Activated CD4-positive, alpha-beta T cell treated with anti-CD3 and anti-CD28 coated beads, Interleukin-2, amount 50 U/mL, for 4 hours (primary cell): Measurements from ENCODE around the gene IL22RA2.
"Not testable (repeated sequence)": the region's sequence is repeated elsewhere in the genome, so short reads cannot be mapped to it uniquely, and the experiment has no call there.

ENCODE experiments used
- DNase-seq, 2 experiments: peaks; one replicate each; pipeline ENCODE4 v3.0.0-alpha.2; 2020

The IL22RA2 gene

GRCh38 chr6:137173501-137173900 lies at the start of gene IL22RA2:
IL22RA2 (minus strand) TSS chr6:137173644; CDS start chr6:137161749, 11,895 bp downstream.
- no peak for DNase-seq

GRCh38 chr6:137222381-137222780 lies 48.9 kb upstream of the IL22RA2 start:
- DNase-seq, result no peak

- no peak for DNase-seq
Observed at GRCh38 chr6:137219664-137220252, 46.3 kb upstream of the IL22RA2 start.

GRCh38 chr6:137218917-137219663 lies 45.6 kb upstream of the IL22RA2 start, which contains the start of gene IFNGR1:
IFNGR1 (minus strand) TSS chr6:137219385; CDS start chr6:137219327, 58 bp downstream.
- DNase-seq, result peak; percentile 93

- peak; percentile 9 to 18 for DNase-seq
Observed at GRCh38 chr6:137218473-137218916, 45.1 kb upstream of the IL22RA2 start.

- DNase-seq, result no peak
Observed at GRCh38 chr6:137217801-137218472, 44.5 kb upstream of the IL22RA2 start.

- no peak for DNase-seq
Observed at GRCh38 chr6:137216875-137217553, 43.6 kb upstream of the IL22RA2 start.

- DNase-seq, result no peak
Observed at GRCh38 chr6:137216106-137216505, 42.7 kb upstream of the IL22RA2 start.

GRCh38 chr6:137215630-137216029 lies 42.2 kb upstream of the IL22RA2 start:
- DNase-seq, result not testable (repeated sequence)

- no peak for DNase-seq
Observed at GRCh38 chr6:137214931-137215330, 41.5 kb upstream of the IL22RA2 start.

- no peak for DNase-seq
Observed at GRCh38 chr6:137213813-137214212, 40.4 kb upstream of the IL22RA2 start.

- DNase-seq, result no peak
Observed at GRCh38 chr6:137213331-137213740, 39.9 kb upstream of the IL22RA2 start.

- no peak for DNase-seq
Observed at GRCh38 chr6:137211910-137212309, 38.5 kb upstream of the IL22RA2 start.

GRCh38 chr6:137210903-137211302 lies 37.5 kb upstream of the IL22RA2 start:
- DNase-seq, result no peak

GRCh38 chr6:137208279-137208678 lies 34.8 kb upstream of the IL22RA2 start:
- DNase-seq, result no peak

GRCh38 chr6:137207457-137207856 lies 34.0 kb upstream of the IL22RA2 start:
- not testable (repeated sequence) for DNase-seq

GRCh38 chr6:137206577-137206976 lies 33.1 kb upstream of the IL22RA2 start:
- DNase-seq, result no peak

- DNase-seq, result no peak
Observed at GRCh38 chr6:137203256-137203655, 29.8 kb upstream of the IL22RA2 start.

- DNase-seq, result no peak
Observed at GRCh38 chr6:137202078-137202477, 28.6 kb upstream of the IL22RA2 start.

GRCh38 chr6:137201006-137201405 lies 27.6 kb upstream of the IL22RA2 start:
- DNase-seq, result no peak

GRCh38 chr6:137200288-137200687 lies 26.8 kb upstream of the IL22RA2 start:
- DNase-seq, result no peak

GRCh38 chr6:137197684-137198645 lies 24.5 kb upstream of the IL22RA2 start:
- DNase-seq, result no peak
